Pulmonary artery endothelial cell (primary cell): Measurements from ENCODE around the gene GPBAR1. TPM values are rescaled to one million over a fixed set of nuclear protein-coding genes. Genes with fewer than 3 reads are reported as not detected.

Experiments
- DNase-seq: peaks from one replicate; pipeline ENCODE4 v3.0.0-alpha.2; 2011; ENCODE audit warnings: low read depth, low spot score
- total RNA-seq: library from RNA; depleted of rRNA; stranded (reverse); fragments of >200 nt; gene quantifications from 2 replicates; pipeline ENCODE4 v1.2.3, GENCODE V29; 2014

Gene GPBAR1
- total RNA-seq = 0.07 TPM in 2 replicates

- DNase-seq = no peak
These were observed at the start of gene GPBAR1 for GRCh38 chr2:218260742-218261422. Gene GPBAR1, plus strand, starts transcription at chr2:218261015. Its CDS starts 1,710 bp downstream, at chr2:218262725.

- no peak for DNase-seq
These were observed 46.7 kb upstream of the GPBAR1 start for GRCh38 chr2:218214116-218214515.

- no peak for DNase-seq
These were observed 44.5 kb upstream of the GPBAR1 start for GRCh38 chr2:218216336-218216673.

GRCh38 chr2:218216674-218217359 lies 44.0 kb upstream of the GPBAR1 start, which contains the start of gene ARPC2:
Gene ARPC2, plus strand, starts transcription at chr2:218217189. Its CDS starts 282 bp downstream, at chr2:218217471.
- peak; percentile 84 for DNase-seq

- DNase-seq = no peak
These were observed 43.2 kb upstream of the GPBAR1 start for GRCh38 chr2:218217360-218218267.

GRCh38 chr2:218218268-218219185 lies 42.3 kb upstream of the GPBAR1 start:
- DNase-seq = no peak

- no peak for DNase-seq
These were observed 40.9 kb upstream of the GPBAR1 start for GRCh38 chr2:218219934-218220333.

- no peak for DNase-seq
These were observed 39.8 kb upstream of the GPBAR1 start for GRCh38 chr2:218221000-218221399.

- DNase-seq = no peak
These were observed 37.8 kb upstream of the GPBAR1 start for GRCh38 chr2:218223046-218223445.

- no peak for DNase-seq
These were observed 36.6 kb upstream of the GPBAR1 start for GRCh38 chr2:218224186-218224585.

- DNase-seq = no peak
These were observed 33.9 kb upstream of the GPBAR1 start for GRCh38 chr2:218226903-218227302.

GRCh38 chr2:218228366-218229090 lies 32.3 kb upstream of the GPBAR1 start:
- DNase-seq = no peak

GRCh38 chr2:218229239-218229638 lies 31.6 kb upstream of the GPBAR1 start:
- DNase-seq = peak; percentile 63

GRCh38 chr2:218229851-218230250 lies 31.0 kb upstream of the GPBAR1 start:
- no peak for DNase-seq

- no peak for DNase-seq
These were observed 29.9 kb upstream of the GPBAR1 start for GRCh38 chr2:218230882-218231281.

- DNase-seq = no peak
These were observed 27.3 kb upstream of the GPBAR1 start for GRCh38 chr2:218233543-218233942.

- DNase-seq = no peak
These were observed 26.3 kb upstream of the GPBAR1 start for GRCh38 chr2:218234521-218234920.

GRCh38 chr2:218235017-218235416 lies 25.8 kb upstream of the GPBAR1 start:
- DNase-seq = no peak

- no peak for DNase-seq
These were observed 24.0 kb upstream of the GPBAR1 start for GRCh38 chr2:218236829-218237228.

GRCh38 chr2:218238887-218239286 lies 21.9 kb upstream of the GPBAR1 start:
- no peak for DNase-seq
